Natural killer cell treated with Interleukin-12 subunit alpha and Interleukin-12 subunit beta and Interleukin-15 and Interleukin-18, amount 100 ng/mL, for 72 hours (primary cell): ENCODE results near the gene ARL16. TPM values are rescaled to one million over a fixed set of nuclear protein-coding genes. Genes with fewer than 3 reads are reported as not detected.

ENCODE experiments used
- ATAC-seq, 2 donors: fragments of 150-1000 bp; cut with Tn5 transposase in 1 of 2; sonication (Bioruptor Pico), chemical (Tn5 transposase) in 1 of 2; 2 replicates each; pipeline ENCODE4 v1.10.0; 2021
- DNase-seq: peaks from one replicate; pipeline ENCODE4 v3.0.0; 2022; ENCODE audit warnings: low spot score
- H3K27ac Mint-ChIP-seq, 2 donors: 1 replicate in 1 of 2; 2 replicates in 1 of 2; pipeline ENCODE4 v1.8.0; 2022; ENCODE audit warnings: mixed read lengths in 2 of 2, mild to moderate bottlenecking in 1 of 2, moderate library complexity in 1 of 2
- H3K27me3 Mint-ChIP-seq, 2 donors: 1 replicate in 1 of 2; 2 replicates in 1 of 2; pipeline ENCODE4 v1.8.0; 2022; ENCODE audit warnings: mixed read lengths in 2 of 2
- H3K36me3 Mint-ChIP-seq: one replicate; pipeline ENCODE4 v1.8.0; 2022; ENCODE audit warnings: mixed read lengths
- H3K4me1 Mint-ChIP-seq, 2 donors: 1 replicate in 1 of 2; 2 replicates in 1 of 2; pipeline ENCODE4 v1.8.0; 2022; ENCODE audit warnings: low read depth in 2 of 2, mixed read lengths in 2 of 2, mild to moderate bottlenecking in 1 of 2
- H3K4me3 Mint-ChIP-seq: one replicate; pipeline ENCODE4 v1.8.0; 2022; ENCODE audit warnings: mixed read lengths
- H3K9me3 Mint-ChIP-seq: 2 replicates; pipeline ENCODE4 v1.8.0; 2022; ENCODE audit warnings: mixed read lengths
- total RNA-seq, 2 donors: library from RNA; stranded (reverse); gene quantifications; one replicate each; pipeline ENCODE4 v1.2.3, GENCODE V29; 2022

ARL16 gene
- 10 to 100 TPM; 35.5 to 54.7 TPM for total RNA-seq

- ATAC-seq, result peak; percentile 97 to 99
- Mint-ChIP-seq H3K27me3 (no peaks in the 10 kb centered on the region), H3K4me1 (peaks cover 27 to 38% of the 10 kb centered on the region in 2 donors), H3K4me3 (peak within 1 kb of the TSS; percentile 91), H3K27ac (peak within 1 kb of the TSS; percentile 86 to 88), H3K9me3 (no peaks in the 10 kb centered on the region), H3K36me3 (no peaks in the 10 kb centered on the region)
- DNase-seq, result peak; percentile 99
Observed at GRCh38 chr17:81683584-81684441, at the start of gene ARL16, which contains the start of gene HGS. Gene ARL16 (minus strand): TSS chr17:81683797. CDS start chr17:81683753, 44 bp downstream. Gene HGS (plus strand): TSS chr17:81684011. CDS start chr17:81684067, 56 bp downstream.

GRCh38 chr17:81727324-81728031, 43.9 kb upstream of the ARL16 start:
- peaks cover 7 to 19% of the 10 kb centered on the region in 2 donors for H3K27me3 Mint-ChIP-seq
- no peaks in the 10 kb centered on the region for H3K36me3 Mint-ChIP-seq
- H3K4me3 Mint-ChIP-seq, result no peak overlapping the region
- ATAC-seq, result no peak
- no peak overlapping the region for H3K27ac Mint-ChIP-seq
- H3K4me1 Mint-ChIP-seq, result no peaks in the 10 kb centered on the region
- DNase-seq, result no peak
- no peaks in the 10 kb centered on the region for H3K9me3 Mint-ChIP-seq

- Mint-ChIP-seq H3K27me3 (peaks cover 7 to 13% of the 10 kb centered on the region in 2 donors), H3K27ac (no peak overlapping the region), H3K4me3 (no peak overlapping the region), H3K9me3 (no peaks in the 10 kb centered on the region), H3K4me1 (no peaks in the 10 kb centered on the region), H3K36me3 (no peaks in the 10 kb centered on the region)
- ATAC-seq, result no peak
- DNase-seq, result no peak
Observed at GRCh38 chr17:81726004-81726403, 42.4 kb upstream of the ARL16 start.

GRCh38 chr17:81725439-81725838, 41.8 kb upstream of the ARL16 start:
- ATAC-seq, result no peak
- no peaks in the 10 kb centered on the region for H3K4me1 Mint-ChIP-seq
- H3K9me3 Mint-ChIP-seq, result no peaks in the 10 kb centered on the region
- H3K36me3 Mint-ChIP-seq, result no peaks in the 10 kb centered on the region
- H3K4me3 Mint-ChIP-seq, result no peak overlapping the region
- no peak overlapping the region for H3K27ac Mint-ChIP-seq
- peaks cover 7 to 10% of the 10 kb centered on the region in 2 donors for H3K27me3 Mint-ChIP-seq
- DNase-seq, result no peak

- Mint-ChIP-seq H3K4me1 (no peaks in the 10 kb centered on the region), H3K27me3 (peaks cover 7 to 10% of the 10 kb centered on the region in 2 donors), H3K36me3 (no peaks in the 10 kb centered on the region), H3K4me3 (no peak overlapping the region), H3K27ac (no peak overlapping the region), H3K9me3 (no peaks in the 10 kb centered on the region)
- ATAC-seq, result no peak
- DNase-seq, result no peak
Observed at GRCh38 chr17:81723651-81724209, 40.1 kb upstream of the ARL16 start.

- no peaks in the 10 kb centered on the region for H3K4me1 Mint-ChIP-seq
- H3K27ac Mint-ChIP-seq, result no peak overlapping the region
- ATAC-seq (peak in 1 of 2 donors; percentile 39), DNase-seq (no peak)
- H3K4me3 Mint-ChIP-seq, result no peak overlapping the region
- no peaks in the 10 kb centered on the region for H3K36me3 Mint-ChIP-seq
- H3K27me3 Mint-ChIP-seq, result peaks cover 7 to 10% of the 10 kb centered on the region in 2 donors
- no peaks in the 10 kb centered on the region for H3K9me3 Mint-ChIP-seq
Observed at GRCh38 chr17:81722184-81723120, 38.9 kb upstream of the ARL16 start.

- Mint-ChIP-seq H3K27ac (no peak overlapping the region), H3K9me3 (no peaks in the 10 kb centered on the region), H3K4me3 (no peak overlapping the region), H3K36me3 (no peaks in the 10 kb centered on the region), H3K27me3 (peaks cover 7 to 8% of the 10 kb centered on the region in 2 donors), H3K4me1 (no peaks in the 10 kb centered on the region)
- DNase-seq (no peak), ATAC-seq (no peak)
Observed at GRCh38 chr17:81720267-81721071, 36.9 kb upstream of the ARL16 start.

- no peak for ATAC-seq
- H3K36me3 Mint-ChIP-seq, result no peaks in the 10 kb centered on the region
Observed at GRCh38 chr17:81719410-81720266, 36.0 kb upstream of the ARL16 start.

GRCh38 chr17:81717766-81718089, 34.1 kb upstream of the ARL16 start:
- DNase-seq, result no peak
- Mint-ChIP-seq H3K27ac (no peak overlapping the region), H3K9me3 (no peaks in the 10 kb centered on the region), H3K27me3 (no peaks in the 10 kb centered on the region), H3K4me3 (no peak overlapping the region), H3K4me1 (peaks cover 2 to 3% of the 10 kb centered on the region in 2 donors), H3K36me3 (no peaks in the 10 kb centered on the region)
- no peak for ATAC-seq

More at GRCh38 chr17:81719410-81720266, 36.0 kb upstream of the ARL16 start:
- H3K9me3 Mint-ChIP-seq, result no peaks in the 10 kb centered on the region
- H3K27me3 Mint-ChIP-seq, result peaks cover 7 to 8% of the 10 kb centered on the region in 2 donors
- no peak for DNase-seq
- no peak overlapping the region for H3K4me3 Mint-ChIP-seq
- no peak overlapping the region for H3K27ac Mint-ChIP-seq
- no peaks in the 10 kb centered on the region for H3K4me1 Mint-ChIP-seq

GRCh38 chr17:81717049-81717765, 33.6 kb upstream of the ARL16 start:
- Mint-ChIP-seq H3K27me3 (no peaks in the 10 kb centered on the region), H3K36me3 (no peaks in the 10 kb centered on the region), H3K27ac (no peak overlapping the region), H3K9me3 (no peaks in the 10 kb centered on the region), H3K4me1 (peaks cover 3 to 4% of the 10 kb centered on the region in 2 donors), H3K4me3 (no peak overlapping the region)
- ATAC-seq, result no peak
- no peak for DNase-seq

- H3K9me3 Mint-ChIP-seq, result no peaks in the 10 kb centered on the region
- peaks cover 3 to 4% of the 10 kb centered on the region in 2 donors for H3K4me1 Mint-ChIP-seq
- no peak overlapping the region for H3K4me3 Mint-ChIP-seq
- no peaks in the 10 kb centered on the region for H3K27me3 Mint-ChIP-seq
- no peaks in the 10 kb centered on the region for H3K36me3 Mint-ChIP-seq
- ATAC-seq, result no peak
- no peak for DNase-seq
- H3K27ac Mint-ChIP-seq, result no peak overlapping the region
Observed at GRCh38 chr17:81716674-81716996, 33.0 kb upstream of the ARL16 start.
